CD1c-positive myeloid dendritic cell (primary cell): Measurements from ENCODE around the gene MYL6.
A peak's percentile ranks its signal among the peaks of the same experiment; 100 is the strongest.

Source experiments
- DNase-seq: peaks from one replicate; pipeline ENCODE4 v3.0.0-alpha.2; 2016; ENCODE audit errors: extremely low spot score

Gene MYL6

DNA sequence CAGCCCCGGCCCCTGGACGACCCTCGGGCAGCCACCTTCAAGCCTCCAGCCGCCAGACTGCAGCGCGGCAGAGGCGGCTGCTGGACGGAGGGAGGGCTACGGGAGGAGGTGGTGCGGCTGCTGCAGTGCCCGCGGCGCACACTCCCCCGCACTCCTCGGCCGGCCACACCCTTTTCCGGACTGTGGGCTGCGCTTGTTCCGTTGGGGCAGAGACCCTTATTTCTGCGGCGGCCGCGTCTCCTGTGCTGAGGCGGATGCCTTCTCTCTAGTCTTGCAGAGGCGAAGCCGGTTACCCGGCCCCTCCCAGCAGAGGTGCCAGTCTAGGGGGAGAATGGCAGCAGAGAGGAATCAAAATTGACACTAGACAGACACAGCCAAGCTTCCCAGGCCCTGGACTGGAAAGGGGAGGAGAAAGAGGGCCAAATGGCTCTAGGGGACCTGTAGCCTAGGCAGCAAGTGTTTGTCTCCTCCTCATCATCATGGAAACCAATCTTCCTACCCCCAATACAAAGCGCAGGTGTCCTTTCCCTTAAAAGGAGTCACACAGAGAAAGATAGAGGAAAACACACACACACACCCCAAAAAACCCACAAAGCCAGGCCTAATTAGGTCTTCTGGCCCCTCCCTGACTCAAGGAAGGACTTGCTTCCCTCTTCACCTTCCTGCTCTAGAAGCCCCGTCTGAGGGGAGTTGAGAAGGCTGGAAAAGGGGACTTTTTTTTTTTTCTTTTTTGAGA is 28.8 kb upstream of the MYL6 start:
- peak; percentile 68 for DNase-seq

DNA sequence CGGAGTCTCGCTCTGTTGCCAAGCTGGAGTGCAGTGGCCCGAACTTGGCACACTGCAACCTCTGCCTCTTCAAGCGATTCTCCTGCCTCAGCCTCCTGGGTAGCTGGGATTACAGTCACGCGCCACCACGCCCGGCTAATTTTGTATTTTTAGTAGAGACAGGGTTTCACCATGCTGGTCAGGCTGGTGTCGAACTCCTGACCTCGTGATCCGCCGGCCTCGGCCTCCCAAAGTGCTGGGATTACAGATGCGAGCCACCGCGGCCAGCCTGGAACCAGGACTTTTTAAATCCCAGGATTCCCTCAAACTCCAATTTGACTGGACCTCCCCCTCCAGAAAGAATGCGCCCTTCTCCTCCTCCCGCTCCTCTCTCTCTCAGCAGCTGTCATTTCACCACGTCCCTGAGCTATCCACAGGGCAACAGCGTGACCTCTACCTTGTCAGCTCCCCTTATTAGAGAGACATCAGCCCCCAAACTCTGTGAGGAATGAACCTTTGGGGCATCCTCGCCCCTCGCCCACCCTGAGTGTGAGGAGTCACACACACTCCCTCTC is 28.1 kb upstream of the MYL6 start:
- no peak for DNase-seq

DNA sequence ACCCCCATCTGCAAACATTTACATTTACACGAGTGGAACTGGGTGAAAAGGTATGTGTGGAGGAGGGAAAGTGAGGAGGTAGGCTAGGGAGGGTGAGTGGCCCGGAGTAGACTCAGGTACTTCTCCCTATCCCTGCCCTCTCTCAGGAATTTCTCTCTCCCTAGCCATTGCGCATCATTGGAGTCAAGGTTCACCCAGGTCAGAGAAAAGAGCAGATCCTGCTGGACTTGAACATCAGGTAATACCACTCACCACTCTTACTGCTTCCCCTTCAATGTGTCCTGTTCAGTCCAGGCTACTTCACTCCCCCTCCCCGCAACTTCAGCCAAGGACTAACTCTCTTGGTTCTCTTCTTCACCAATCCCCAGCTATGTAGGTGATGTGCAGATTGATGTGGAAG is 27.3 kb upstream of the MYL6 start:
- DNase-seq = no peak

DNA sequence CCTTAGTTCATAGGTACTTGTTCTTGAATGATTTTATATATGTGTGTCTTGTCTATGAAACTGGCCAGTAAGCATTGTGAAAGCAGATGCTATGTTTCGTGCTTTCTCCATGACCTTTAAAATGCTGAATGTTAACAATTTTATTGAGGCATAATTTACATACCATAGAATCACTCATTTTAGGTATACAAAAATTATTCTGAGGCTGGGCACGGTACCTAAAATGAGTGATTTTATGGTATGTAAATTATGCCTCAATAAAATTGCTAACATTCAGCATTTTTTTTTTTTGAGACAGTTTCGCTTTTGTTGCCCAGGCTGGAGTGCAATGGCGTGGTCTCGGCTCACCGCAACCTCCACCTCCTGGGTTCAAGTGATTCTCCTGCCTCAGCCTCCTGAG is 23.3 kb upstream of the MYL6 start:
- no peak for DNase-seq

DNA sequence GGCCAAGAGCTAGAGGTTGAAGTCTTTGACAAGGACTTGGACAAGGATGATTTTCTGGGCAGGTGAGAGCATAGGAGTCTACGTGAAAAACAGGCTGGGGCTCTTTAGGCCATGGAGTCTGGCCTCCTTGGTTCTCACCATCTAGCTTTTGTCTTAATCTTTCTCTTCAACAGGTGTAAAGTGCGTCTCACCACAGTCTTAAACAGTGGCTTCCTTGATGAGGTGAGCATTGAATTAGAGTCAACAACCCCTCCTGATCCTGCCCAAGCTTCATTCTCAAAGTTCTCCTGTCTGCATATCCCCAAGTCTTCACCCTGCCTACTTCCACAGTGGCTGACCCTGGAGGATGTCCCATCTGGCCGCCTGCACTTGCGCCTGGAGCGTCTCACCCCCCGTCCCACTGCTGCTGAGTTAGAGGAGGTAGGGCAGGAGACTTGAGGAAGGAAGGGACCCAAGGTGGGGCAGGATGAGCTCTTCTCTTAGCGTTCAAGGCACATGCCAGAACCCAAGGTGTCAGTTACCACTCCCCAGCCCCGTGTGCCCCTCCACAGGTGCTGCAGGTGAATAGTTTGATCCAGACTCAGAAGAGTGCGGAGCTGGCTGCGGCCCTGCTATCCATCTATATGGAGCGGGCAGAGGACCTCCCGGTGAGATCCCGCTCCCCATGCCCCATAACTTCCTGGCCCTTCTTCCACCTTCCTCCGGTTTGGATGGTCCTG is 20.1 kb upstream of the MYL6 start:
- no peak for DNase-seq

DNA sequence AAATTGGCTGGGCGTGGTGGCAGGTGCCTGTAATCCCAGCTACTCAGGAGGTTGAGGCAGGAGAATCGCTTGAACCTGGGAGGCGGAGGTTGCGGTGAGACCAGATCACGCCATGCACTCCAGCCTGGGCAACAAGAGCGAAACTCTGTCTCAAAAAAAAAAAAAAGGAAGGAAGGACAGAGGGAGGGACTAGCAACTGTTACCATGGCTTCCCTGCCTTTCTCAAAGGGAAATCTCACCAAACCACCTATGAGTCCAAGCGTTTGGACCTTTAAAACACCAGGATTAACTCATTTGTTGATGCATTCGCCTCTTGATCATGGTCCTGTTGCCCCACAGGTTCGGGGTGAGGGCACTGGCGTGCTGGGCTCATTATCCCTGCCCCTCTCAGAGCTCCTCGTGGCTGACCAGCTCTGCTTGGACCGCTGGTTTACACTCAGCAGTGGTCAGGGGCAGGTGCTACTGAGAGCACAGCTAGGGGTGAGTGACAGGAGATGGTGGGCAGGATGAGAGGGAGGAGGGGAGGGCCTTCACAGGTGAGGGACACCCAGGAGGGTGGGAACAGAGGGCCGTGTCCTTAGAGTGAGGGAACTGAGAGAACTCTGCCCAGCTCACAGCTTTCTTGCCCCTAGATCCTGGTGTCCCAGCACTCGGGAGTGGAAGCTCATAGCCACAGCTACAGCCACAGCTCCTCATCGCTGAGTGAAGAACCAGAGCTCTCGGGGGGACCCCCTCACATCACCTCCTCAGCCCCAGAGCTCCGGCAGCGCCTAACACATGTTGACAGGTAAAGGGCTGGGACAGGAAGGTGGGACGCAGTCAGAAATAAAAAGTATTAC is 16.0 kb upstream of the MYL6 start:
- DNase-seq = peak; percentile 30

DNA sequence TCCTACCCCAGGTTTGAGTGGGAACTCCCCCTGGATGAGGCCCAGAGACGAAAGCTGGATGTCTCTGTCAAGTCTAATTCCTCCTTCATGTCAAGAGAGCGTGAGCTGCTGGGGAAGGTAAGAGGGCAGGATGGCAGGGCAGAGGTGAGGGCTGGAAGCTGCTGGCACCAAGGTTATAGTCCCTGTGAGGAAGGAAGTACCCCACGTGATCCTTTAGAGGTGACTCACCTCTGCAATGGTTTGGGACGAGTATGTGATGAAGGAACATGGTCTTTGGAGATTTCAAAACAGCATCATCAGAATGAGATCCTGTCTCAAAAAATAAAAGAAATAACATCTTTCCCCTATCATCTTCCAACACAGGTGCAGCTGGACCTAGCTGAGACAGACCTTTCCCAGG is 14.9 kb upstream of the MYL6 start:
- no peak for DNase-seq

DNA sequence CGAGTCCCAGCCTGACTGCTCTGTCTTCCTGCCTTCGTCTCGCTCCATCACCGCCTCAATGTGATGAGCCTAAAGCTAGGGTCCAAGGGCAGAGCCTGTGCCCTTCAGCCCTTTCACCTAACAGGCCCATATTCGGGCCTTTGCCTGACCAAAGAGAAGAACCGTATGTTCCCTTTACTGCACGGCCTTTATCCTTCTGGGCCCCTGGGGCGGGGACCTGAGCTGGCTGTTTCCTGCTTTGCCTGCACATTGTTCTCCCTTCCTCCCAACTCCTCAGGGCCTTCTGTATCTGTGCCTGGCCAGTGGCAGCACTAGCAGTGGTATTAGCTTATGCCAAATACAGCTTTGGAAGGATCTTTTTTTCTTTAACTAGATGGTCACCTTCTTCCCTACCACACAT is 14.3 kb upstream of the MYL6 start:
- no peak for DNase-seq

DNA sequence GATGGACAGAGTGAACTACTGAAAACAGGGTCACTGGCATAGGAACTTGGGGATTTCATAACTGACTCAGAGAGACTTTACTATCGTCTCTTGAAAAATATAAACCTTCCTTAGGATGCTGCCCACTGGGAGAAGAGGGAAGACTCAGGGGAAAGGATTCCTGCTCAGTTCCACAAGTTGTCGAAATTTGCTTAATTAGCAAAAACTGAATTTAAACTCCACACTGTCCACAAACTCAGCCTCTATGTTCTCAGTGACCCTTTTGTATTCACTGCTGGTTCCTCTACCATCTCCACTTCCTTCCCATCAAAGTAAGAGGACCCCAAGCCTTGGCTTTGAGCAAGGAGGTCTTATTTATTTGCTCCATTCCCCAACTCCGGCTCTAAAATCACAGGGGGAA is 12.9 kb upstream of the MYL6 start:
- DNase-seq = no peak

DNA sequence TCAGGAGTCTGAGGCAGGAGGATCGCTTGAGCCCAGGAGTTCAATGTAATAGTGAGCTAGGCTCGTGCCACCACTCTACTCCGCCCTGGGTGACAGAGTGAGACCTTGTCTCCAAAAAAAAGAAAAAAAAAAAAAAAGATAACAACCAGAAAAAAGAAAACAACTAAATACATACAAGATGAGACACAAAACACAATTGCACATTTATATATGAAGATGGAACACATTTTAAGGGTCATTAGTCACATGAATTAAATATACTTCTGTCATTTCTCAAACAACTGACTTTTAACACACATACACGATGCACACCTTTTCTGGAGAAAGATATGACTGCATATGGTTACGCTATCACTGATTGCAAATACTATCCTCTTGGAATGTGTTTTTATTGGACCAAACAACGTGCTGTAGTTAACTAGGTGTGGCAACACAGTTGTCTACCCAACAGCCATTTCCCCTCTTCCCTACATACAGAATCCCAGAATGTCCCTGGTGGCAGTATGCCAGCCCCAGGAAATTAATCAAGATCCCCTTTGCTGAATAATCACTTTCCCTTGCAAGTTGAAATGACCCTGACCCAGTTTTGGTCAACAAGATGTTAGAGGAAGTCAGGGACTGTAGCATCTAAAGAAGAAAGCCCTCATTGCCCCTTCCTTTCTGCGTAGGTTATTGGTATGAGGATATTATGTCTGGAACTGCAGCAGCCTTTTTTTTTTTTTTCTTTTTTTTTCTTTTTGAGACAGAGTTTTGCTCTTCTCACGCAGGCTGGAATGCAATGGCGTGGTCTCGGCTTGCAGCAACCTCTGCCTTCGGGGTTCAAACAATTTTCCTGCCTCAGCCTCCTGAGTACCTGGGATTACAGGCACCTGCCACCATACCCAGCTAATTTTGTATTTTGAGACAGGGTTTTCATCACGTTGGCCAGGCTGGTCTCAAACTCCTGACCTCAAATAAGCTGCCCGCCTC is 11.4 kb upstream of the MYL6 start:
- DNase-seq = no peak

DNA sequence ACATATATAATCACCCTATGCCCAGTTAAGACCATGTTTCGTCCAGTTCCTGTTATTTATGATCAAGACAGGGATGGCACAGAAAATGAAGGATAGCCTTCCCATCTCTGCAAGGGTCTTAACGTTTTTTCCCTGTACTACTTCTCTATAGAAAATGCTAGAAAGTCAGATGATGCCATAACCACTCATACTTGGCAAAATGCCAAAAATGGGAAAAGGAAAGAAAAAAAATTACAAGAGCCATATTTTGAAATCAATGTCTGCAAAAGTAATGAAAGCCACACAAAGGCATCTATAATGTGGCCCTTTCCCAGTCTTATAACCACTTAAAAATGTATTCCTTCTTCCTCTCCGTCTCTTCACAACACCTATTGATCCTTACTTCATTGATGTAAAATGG is 7.6 kb upstream of the MYL6 start:
- DNase-seq = peak; percentile 61

DNA sequence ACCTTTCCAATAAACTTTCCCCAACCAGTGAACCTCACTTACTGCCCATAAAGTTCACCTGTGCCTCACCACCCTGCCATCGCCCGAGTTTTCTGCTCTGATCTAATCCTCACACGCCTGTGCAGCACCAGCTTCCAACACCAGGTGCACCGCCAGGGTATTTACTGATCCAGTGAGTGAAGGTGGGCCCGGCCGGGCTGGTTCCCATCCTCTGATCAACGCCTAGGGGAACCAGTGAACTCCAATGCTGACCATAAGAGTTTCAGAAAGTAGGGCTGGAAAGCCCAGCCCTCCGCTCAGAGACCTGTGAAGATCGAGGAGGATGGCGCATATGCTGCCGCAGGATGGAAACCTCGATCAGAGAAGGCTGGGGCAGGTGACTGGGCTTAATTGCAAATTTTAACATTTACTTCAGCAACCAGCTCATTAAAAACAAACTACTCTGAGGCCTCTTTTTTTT is 6.5 kb upstream of the MYL6 start:
- peak; percentile 35 for DNase-seq

DNA sequence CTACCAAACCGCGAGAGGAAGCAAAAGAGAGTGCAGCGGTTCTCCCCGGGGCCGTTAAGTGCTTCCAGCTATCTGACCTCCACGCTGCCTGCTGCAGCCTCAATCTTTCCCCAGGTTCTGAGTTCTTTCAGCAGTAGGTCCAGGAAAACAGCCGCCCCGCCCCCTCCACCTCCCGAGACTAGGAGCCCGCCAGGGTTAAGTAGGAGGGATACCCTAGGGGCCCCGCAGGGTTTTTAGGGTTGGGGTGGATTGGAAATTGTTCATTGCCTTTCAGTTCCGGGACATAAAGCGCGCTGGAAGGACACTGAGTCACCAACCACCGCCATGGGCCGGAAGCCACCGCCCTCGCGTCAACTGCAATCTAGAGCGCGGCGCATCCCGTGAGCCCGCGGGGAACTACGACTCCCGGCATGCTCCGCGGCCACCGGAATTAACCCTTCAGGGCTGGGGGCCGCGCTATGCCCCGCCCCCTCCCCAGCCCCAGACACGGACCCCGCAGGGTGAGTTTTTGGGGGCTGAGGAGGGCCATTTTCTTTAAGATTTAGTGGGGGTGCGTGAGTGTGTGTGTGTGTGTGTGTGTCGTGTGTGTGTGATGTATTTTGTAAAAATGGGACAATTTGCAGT is 5.9 kb upstream of the MYL6 start, which contains the start of gene MYL6B:
MYL6B (plus strand) TSS at position 456 of the 624 bp plus-strand sequence. CDS start 1,332 bp downstream, outside the sequence.
- DNase-seq = peak; percentile 96

DNA sequence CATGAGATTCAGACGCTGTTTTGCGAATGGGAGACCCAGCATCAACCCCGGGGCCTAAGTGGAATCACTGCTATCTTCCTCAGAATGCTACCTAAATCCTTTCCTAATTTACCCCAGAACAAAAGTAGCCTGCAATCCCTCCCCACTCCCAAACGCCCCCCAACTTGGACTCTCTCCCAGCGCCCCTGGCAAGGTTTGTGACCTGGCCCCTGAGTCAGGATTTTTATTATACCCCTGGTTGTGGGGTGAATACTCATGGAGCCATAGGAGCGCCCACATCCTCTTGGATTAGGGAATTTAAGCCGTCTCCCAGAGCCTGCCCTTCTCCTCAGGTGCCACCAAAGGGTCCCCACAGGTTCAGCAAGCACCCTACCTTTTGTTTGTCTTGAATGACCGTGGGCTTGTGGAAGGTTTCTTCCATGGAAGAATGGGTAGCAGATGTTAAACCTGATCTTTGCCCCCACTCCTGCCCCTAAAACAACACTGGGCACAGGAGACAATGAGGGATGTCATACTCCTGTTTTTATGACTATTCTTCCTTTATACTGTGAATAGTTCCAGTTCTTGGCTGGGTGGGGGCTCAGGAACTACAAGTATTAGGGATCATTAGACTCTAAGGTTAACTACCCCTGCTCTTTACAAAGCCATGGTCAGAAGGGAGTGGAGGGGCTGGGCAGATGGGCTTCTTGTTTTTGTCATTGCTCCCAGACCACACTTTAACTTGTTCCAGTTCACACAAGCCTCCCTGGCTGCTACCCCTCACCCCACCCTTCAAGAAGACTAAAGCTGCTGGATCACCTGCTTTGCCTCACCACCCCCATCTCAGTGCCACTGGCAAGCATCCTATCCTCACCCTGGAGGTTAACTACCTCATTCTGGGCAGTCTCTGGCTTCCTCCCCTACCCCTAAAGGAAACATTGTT is 5.1 kb upstream of the MYL6 start:
- DNase-seq = no peak

DNA sequence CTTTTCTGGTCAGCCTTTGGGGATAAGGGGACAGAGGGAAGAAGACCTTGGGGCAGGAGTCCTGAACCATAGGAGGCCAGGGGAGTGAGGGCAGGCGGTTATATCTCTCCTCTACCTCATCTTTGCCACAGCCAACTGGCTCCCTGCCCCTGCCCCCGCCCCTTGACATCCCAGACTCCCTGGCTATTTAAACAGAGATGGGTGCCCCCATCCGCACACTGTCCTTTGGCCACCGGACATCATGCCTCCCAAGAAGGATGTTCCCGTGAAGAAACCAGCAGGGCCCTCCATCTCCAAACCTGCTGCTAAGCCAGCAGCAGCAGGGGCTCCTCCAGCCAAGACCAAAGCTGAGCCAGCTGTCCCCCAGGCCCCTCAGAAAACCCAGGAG is 4.5 kb upstream of the MYL6 start:
- no peak for DNase-seq

DNA sequence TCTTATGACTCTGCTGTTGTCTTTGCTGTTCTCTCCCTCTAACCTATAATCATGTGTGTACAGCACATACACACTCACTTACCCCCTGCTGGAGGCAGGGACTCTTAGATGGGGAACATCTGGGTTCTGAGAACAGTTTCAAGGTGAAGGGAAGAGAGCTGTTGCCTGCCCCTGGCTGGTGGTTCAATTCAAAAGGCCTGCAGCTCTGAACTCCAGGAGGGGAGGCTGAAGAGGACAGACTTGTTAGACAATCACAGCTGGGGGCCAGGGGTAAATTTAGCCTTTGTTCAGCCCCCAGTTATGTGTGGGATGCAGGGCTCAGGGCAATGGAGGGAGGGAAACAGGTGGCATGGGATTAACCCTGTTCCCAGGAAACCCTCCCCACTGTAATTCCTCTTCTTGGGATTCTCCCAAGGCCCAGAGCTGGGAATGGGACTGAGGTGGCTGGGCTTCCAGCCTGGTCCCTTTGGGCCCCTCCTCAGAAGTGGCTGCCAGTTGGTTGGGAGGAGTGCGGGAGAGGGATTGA is 3.9 kb upstream of the MYL6 start:
- no peak for DNase-seq

DNA sequence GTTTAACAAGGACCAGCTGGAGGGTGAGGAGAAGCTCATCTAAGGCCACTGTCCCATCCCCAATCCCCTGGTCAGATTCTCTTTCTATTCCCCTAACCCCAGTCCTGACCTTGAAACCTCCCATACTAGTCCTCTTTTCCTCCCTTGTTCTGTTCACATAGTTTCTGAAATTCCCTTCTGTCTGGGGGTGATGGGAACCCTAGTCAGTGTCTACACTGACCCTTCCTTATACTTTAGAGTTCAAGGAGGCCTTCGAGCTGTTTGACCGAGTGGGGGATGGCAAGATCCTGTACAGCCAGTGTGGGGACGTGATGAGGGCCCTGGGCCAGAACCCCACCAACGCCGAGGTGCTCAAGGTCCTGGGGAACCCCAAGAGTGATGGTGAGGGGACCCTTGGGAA is 3.3 kb upstream of the MYL6 start:
- no peak for DNase-seq

DNA sequence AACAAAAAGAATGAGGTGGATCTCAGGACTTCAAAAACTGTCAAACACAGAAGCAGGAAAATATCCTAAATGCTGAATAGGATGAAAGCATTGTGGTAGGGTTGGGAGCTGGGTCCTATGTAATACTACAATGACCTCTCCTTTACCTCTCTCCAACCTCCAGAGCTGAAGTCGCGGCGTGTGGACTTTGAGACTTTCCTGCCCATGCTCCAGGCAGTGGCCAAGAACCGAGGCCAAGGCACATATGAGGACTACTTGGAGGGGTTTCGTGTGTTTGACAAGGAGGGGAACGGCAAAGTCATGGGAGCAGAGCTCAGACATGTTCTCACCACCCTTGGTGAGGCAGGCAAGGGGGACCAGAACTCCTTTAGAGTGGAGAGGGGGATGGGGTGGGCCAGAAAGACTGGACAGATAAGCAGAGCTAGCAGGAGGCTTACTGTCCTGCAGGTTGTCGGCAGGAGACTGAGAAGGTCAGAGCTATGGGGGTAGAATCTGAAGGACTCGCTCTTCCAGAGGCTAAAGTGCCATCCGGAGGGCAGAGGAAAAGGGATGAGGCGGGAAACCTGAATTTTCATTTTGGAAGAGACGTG is 2.8 kb upstream of the MYL6 start:
- DNase-seq = no peak
